NCI-H187 treated with DMSO at 0.1 percent for 48 hours (cell line): ENCODE data around the gene DDX10.
A peak's percentile ranks its signal among the peaks of the same experiment; 100 is the strongest.
"Not testable (repeated sequence)": the region's sequence is repeated elsewhere in the genome, so short reads cannot be mapped to it uniquely, and the experiment has no call there.

Source experiments
- DNase-seq: peaks from one replicate; lab custom pipeline; 2025; lab: John Stamatoyannopoulos, UW

The DDX10 gene

DNA sequence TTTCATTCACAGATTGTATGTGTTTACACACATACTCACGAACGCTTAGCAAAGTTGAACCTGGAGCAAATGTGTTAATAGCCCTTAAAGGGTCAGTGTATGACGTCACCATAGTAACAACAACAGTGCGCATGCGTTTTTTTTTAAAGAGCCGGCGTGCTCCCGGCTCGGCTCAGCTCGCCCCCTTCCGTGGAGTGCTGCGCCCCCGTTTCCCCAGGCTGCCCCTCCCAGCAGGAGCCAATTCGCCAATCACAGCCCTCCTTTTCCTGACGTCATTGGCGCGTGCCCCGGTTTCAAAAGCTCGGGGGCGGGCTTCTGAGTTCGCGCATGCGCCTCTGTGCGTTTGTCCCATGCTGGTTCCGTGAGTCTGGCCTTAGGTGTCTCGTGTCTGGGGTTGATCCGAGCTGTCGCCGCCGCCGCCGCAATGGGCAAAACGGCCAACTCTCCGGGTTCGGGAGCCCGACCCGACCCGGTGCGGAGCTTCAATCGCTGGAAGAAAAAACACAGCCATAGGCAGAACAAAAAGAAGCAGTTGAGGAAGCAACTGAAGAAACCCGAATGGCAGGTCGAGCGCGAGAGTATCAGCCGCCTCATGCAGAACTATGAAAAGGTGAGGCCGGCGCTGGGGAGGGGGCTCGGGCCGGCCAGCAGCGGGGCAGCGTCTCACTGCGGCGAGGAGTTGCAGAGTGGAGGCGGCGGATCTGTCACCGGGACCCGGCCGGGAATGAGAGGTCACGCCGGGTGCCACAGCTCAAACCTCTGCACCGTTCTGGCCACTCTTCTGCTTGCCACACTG, at the start of gene DDX10:
DDX10 (plus strand) TSS at position 340 of the 796 bp plus-strand sequence; CDS start at position 425, 85 bp downstream.
- DNase-seq: peak; percentile 86

DNA sequence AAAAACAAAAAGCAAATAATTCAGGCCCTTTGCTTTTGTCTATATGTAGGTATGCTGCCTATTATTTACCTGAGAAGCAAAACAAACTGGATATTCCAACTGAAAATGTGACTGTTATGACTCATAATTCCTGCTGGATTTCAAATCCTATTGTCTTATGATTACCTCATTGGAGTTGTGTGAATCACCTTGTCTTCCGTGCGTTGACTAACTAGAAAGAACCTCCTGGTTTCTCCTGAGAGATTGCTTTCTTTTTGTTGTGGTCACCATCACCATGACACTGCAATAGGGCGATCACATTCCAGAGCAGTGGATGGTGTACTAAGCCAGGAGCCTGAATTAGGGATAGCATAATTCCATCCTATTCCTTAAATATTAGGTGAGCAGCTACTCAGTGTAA, 48.3 kb upstream of the DDX10 start:
- no peak for DNase-seq

DNA sequence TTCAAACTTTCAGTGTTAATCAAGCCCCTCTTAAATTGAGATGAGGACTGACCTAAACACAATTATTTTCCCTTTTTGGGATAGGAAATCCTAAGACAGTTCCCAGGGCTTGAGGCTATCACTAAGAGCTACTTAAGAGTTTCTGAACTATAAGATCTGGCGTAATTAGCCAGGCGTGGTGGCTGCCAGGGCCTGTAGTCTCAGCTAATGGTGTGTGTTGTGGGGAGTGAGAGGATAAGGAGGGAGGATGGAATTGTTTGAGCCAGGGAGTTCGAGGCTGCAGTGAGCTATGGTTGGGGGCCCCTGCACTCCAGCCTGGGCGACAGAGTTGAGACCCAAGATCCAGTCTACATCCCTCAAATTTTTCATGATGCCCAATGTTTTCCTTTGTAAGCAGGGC, 47.8 kb upstream of the DDX10 start:
- no peak for DNase-seq

DNA sequence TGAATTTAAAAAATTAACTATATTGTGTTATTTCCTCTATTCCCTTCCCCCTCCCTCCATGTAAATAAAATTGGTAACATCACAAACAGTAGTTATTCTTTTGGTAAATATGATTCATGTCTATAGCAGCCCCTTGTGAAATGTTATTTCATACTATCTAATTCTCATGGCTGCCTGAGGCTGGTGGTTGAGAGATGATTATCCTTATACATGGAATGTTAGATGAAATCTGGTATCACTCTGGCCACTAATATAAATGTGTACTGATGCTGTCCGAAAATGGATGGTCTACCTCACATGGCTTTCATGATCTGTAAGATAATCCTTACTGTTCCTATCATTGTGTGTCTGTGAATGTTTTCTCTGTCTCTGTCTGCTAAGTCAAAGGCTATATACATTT, 46.3 kb upstream of the DDX10 start:
- DNase-seq: no peak

DNA sequence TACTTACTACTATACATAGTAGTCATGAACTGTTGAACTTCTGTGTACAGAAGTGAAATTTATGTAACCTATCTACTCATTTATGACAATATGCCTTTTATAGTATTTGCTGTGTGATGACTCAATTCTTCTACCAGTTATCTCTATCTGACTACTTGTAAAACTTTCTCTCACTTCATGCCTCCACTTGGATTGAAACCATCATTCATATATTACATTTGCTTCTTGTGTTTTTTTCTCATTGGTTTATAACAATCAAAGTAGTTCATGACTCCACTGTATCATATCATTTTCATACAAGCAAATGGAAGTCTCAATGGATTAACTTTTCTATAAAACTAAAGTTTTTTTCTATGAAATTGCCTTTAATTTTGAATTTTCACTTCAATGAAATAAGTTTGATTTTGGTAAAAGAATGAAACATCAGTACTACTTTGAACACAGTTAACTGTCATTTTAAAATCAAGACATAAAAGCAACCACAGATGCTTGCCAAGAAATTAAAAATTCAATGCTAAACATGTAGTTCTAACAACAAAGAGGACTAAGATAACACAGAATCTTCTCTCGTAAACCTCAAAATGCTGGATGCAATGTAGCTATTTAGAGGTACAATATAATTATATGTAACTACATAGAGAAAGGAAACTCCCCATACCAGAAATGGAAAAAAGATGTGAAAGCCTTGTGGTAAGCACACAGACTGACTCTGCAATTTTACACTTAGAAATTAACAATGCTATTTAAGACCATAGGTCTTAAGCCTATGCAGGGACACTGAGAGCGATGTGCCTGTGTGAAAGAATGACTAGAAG, 43.7 kb upstream of the DDX10 start:
- no peak for DNase-seq

DNA sequence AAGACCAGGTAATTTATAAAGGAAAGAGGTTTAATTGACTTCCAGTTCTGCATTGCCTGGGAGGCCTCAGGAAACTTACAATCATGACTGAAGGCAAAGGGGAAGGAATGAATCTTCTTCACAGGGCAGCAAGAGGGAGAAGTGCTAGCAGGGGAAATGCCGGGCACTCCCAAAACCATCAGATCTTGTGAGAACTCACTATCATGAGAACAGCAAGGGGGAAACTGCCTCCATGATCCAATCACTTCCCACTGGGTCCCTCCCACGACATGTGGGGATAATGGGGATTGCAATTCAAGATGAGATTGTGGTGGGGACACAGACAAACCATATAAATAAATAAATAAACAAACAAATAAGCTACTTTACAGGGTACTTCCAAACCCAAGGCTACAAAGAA, 42.5 kb upstream of the DDX10 start:
- no peak for DNase-seq

DNA sequence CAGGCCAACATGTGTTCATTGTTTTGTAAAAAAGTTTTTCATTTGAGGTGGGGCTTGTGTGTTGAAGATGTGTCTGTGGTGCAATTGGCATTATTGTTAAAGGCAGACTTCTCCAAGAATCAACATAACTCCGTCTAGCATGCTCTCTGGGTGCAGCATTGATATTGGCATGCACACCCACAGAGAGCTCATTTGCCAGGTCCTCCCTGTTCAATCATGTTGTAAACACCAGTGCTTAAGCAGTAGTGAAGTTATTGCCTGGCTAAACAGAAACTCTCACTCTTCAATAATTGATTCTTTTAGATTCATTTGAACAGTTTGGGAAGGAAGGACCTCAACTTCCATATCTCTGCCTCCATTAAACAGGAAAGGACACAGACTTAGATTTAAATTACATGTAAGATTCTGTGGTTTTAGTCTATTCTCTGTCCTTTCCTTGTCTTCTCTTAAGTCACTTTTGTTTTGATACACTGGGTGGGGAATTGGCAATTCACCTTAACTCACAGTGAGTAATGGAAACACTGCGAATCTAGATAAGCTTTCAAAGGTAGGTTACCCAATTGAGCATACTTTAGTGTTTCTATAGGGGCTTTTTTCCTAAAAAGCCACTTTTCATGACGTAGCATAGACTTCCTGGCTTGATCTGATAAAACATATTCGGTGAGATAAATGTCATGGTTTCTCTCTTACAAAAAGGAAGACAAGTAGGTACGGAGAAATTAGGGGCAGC, 40.5 kb upstream of the DDX10 start:
- DNase-seq: no peak

DNA sequence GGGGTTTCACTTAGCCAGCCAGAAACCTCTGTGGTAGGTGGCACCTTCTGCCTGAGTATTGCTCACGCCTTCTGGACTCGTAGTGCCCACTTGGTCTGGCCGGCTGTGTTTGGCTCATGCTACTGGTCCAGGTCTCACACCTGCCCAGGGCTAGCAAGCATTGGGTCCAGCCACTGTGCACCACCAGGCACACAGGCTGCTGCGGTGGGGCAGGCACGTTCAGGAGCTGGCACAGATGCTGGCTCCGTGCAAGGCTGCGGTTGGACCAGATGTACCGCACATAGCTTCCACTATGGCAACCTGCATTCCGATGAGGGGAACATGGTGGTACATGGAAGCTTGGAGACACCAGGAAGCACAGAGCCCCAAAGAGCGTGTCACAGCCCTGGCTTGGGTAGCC, 36.5 kb upstream of the DDX10 start:
- DNase-seq: no peak

DNA sequence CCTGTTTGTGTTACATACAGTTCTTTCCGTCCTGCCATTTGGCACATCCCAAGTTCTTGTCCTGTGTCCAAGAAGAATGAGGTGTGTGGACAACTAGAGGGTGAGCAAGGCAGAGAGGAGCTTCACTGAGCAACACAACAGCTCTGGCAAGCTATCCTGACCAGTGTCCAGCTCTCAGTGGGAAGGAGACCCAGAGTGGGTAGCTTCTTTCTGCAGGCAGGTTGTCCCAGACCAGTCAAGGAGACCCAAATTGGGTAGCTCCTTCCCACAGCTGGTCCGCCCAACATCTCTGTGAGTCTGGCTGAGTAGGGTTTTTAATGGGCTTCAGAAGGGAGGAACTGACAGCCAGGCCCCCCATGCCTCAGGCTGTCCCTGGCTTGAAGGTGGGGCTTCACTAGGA, 36.1 kb upstream of the DDX10 start:
- no peak for DNase-seq

DNA sequence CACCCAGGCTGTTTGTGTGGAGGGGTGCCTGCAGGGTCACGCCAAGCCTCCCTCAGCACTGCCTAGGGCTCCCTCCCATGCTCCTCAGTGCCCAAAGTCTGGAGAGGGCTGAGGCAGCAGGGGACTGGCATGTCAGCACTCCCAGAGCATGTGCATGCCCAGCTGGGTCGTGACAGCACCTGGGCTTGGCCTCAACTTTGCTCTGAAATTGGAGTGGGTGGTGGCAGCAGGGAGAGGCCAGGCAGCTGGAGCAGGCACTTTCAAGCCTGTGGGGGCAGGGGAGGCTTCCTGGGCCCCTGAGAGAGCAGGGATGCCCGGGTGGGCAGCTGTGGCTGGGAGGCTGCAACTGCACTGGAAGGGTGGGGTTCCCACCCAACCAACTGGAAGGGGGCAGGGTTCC, 35.6 kb upstream of the DDX10 start:
- DNase-seq: no peak

DNA sequence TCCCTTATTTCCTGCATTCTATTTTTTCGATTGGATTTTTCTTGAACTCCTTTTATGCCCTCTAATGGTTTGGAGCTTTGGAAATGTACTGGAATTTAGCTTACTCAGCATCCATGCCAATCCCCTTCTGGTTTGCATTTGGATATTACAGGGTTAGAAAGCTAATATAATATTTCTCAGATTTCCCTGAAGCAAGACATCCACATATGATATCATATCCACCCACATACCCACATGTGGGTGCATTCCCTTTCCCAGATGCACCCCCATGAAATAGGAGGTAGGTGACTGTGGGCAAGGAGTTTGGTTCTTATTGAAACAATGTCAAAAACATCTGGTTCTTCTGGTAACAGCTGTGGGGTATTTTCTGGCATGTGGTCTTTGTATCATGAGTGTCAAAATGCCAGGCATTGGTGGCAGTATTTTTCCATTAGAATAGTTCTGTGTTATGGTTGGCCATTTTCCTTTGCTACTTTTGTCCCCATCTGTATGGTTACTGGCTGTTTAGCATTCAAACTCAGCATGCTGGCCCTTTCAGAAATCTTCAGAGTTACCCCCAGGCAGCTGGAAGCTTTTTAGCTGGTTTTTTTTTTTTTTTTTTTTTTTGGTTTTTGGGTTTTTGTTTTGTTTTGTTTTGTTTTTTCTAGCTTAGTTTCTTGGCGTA, 32.7 kb upstream of the DDX10 start:
- no peak for DNase-seq

DNA sequence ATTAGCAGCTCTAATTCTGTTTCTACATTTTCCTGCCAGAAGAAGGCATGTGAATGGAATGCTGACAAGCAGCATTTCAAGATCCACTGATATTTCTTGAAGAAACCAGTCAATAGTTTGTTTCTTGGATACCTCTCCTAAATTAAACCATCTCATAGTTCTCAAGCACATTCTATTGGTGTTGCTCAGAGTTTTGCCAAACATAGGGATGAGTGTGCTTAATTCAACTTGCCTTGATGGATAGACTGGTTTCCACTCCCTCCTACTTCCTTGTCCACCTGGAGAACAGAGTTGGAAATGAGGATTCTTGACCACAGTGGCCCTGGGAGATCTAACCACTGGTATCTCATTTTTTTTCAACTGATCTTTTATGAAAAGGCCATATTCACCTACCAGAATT, 29.8 kb upstream of the DDX10 start:
- no peak for DNase-seq

DNA sequence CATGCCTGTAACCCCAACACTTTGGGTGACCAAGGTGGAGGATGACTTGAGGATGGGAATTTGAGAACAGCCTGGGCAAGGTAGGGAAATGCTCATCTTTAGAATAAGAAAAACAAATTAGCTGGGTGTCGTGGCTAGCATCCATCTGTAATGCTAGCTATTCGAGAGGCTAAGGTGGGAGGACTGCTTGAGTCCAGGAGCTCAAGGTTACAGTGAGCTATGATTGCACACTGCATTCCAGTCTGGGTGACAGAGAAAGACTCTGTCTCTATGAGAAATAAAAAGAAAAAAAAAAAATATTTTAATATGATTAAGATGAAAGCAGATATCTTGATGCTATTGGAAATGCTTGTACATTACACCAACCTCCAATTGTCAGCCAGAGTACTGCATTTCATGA, 28.6 kb upstream of the DDX10 start:
- no peak for DNase-seq

DNA sequence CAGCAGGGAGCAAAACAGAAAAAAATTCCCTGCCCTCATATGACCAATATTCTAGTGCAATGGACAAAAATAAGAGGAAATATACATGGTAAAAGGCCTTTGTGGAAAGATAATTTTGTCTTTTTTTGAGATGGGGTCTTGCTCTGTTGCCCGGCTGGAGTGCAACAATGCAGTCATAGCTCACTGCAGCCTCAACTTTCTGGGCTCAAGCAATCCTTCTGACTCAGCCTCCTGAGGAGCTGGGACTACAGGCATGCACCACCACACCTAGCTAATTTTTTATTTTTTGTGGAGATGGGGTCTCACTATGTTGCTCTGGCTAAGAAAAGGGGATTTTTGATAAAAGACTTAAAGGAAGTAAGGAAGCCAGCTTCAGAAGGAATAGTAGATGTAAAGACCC, 25.7 kb upstream of the DDX10 start:
- no peak for DNase-seq

DNA sequence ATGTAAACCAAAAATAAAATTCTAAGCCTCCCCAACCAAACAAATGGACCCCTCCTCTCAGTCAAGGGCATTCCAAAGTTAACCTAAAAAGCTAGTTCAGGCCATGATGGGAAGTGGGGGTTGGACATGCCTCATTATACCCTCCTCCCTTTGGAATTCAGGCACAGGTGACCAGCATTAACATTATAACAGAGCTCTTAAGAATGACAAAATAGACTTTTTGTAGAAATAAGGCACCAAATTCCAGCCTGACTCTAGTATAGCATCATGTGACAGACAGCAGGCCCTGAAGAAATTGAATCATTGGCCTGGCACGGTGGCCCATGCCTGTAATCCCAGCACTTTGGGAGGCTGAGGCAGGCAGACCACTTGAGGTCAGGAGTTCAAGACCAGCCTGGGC, 23.1 kb upstream of the DDX10 start:
- not testable (repeated sequence) for DNase-seq

DNA sequence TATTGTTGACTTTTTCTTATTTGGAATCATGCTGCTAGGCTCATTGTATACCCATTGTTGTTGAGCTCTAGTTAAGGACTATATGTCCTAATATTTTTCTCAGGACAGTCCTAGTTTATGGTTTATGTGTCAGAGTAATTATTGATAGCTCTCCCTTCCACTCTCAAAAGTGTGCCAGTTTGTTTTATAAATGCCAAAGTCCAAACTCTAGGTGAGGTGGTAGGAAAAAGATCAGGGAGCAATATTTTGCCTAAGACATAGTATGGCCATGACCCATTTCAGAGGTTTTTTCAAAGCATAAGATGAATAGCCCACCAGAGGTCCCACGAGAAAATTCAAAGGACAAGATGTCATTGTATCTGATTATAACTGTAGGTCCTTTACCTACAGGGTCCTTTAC, 20.9 kb upstream of the DDX10 start:
- no peak for DNase-seq

DNA sequence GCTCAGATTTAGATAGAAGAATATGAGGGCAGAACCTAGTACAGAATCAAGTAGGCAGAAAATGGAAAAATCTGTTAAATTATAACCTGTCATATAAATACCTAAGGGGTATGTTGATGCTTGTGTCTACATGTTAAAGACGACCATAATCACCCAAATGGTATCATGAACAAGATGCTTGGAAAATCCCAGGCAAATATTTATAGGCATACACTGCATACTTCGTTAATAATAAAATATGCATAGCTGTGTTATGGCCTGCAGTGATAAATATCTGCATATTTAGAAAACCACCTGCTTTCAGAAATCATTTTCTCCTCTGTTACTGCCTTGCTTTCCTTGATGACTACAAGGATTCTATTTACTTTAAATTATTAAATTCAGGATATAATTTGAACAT, 18.9 kb upstream of the DDX10 start:
- DNase-seq: no peak

DNA sequence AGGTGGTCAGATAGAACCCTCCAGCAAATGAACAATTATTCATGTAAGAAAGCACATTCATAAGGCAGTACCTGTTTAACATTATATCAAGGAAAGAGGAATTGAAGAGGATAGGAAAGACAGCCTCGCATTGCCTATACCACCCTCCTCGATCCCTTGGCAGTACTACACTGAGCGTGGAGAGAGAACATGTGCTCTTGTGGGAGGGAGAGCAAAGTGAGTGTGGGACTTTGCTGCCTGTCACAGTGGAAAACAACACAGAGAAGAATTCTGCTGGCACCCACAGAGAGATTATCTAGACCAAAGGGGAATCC, 17.5 kb upstream of the DDX10 start:
- no peak for DNase-seq

DNA sequence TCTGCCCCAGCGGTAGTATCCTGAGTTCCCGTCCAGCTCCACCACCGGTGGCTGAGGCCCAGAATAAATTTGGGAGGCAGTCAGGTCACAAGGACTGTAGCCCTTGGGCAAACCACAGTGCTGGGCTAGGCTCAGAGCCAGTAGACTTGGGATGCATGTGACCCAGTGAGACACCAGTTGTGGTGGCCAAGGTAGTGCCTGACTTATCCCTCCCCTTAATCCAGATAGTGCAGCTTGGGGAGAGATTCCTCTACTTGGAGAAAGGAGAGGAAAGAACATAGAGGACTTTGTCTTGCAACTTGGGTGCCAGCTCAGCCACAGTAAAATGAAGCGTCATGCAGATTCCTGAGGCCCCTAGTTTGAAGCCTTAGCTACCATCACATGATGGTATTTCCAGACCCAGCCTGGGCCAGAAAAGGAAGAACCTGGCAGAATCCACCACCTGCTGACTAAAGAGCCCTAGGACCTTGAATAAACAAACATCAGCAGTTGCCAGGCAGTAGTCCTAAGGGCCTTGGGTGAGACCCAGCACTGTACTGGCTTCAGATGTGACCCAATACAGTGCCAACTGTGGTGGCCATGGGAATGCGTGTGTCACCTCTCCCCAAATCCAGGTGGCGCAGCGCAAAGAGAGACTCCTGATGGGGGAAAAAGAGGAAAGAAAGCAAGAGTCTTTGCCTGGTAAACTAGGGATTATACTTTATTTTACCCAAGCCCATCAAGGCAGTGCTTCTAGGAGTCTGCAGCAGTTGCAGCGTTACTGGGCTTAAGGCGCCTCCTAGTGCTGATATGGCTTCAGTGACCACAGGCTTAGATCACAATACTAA, 17.0 kb upstream of the DDX10 start:
- DNase-seq: no peak

DNA sequence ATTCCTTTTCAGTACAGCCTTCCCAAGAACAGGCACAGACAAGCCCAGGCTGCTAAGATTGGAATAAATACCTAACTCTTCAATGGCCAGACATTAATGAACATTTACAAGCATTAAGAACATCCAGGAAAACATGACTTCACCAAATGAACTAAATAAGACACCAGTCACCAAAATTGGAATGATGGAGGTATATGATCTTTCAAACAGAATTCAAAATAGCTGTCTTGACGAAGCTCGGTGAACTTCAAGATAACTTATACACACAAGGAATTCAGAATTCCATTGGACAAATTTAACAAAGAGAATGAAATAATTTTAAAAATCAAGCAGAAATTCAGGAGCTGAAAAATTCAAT, 16.4 kb upstream of the DDX10 start:
- DNase-seq: no peak

DNA sequence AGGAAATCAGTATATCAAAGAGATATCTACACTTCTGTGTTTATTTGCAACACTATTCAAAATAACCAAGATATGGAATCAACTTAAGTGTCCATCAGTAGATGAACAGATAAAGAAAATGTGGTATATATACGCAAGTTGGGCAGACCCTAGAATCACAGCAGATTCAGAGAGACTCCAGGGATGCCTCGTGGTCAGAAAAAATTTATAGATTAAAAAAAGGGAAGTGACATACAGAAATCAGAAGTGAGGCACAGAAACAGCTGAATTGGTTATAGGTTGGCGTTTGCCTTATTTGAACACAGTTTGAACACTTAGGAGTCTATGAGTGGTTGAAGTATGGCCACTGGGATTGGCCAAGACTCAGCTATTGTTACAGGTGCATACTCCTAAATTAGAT, 10.8 kb upstream of the DDX10 start:
- not testable (repeated sequence) for DNase-seq
